GM23338 (cell line): ENCODE measurements around the gene MT4.

Source experiments
- CREB1 ChIP-seq: fragments of 250-450 bp; sonication (Bioruptor Pico); IDR thresholded peaks from 2 replicates; pipeline ENCODE4 v1.5.0; 2020; ENCODE audit warnings: low read depth, mild to moderate bottlenecking, moderate library complexity
- EZH2phosphoT487 ChIP-seq: fragments of 200-600 bp; sonication (generic); IDR thresholded peaks from one replicate; pipeline ENCODE4 v1.8.1; 2018; ENCODE audit warnings: antibody characterized with exemption; ENCODE audit not compliant: unreplicated experiment
- POLR2AphosphoS5 ChIP-seq: IDR thresholded peaks from 2 replicates; pipeline ENCODE4 v1.6.1; 2016; ENCODE audit warnings: antibody characterized with exemption, low read depth
- TF ChIP-seq, protein P1 (sequence below), 2 experiments: fragments of 200-600 bp in 1 of 2; sonication (generic) in 1 of 2; conservative IDR thresholded peaks; 2 replicates each; pipeline versions ENCODE4 v1.5.1 to v1.6.1; 2016 to 2017; ENCODE audit warnings: antibody characterized with exemption in 2 of 2, low read depth in 2 of 2, mild to moderate bottlenecking in 2 of 2, moderate library complexity in 1 of 2

DNA sequence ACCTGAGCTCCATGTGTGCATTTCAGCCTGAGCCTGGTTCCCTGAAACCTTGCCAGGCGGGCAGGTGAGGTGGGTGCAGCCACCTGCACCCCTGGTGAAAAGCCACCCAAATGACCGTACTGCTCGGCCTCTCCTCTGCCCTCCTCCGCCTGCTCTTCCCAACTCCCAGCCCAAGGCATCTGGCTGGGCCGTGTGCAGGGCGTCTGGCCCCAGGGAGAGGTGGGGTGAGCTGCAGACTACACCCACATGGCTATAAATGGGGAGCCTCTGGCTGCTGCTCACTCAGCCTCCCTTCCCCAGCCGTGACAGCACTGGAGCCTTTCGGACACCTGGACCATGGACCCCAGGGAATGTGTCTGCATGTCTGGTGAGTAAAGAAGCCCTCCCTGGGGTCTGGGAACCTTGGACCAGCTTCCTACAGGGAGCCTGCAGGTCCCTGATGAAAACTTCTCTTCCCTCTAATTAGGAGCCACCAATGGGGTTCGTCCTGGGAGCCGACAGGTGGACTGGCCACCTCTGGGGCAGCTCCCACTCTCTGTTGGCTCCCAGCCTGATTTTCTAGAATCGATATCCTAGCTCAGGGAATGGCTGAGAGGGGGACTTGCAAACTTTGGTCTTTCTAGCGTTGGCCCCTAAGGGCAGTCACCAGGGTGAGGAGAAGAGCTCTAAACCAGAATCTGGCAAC is at the start of gene MT4:
- TF ChIP-seq EZH2phosphoT487 (no peak), CREB1 (CRISPR knock-in tag) (no peak), POLR2AphosphoS5 (no peak)
- TF ChIP-seq, protein P1, sequence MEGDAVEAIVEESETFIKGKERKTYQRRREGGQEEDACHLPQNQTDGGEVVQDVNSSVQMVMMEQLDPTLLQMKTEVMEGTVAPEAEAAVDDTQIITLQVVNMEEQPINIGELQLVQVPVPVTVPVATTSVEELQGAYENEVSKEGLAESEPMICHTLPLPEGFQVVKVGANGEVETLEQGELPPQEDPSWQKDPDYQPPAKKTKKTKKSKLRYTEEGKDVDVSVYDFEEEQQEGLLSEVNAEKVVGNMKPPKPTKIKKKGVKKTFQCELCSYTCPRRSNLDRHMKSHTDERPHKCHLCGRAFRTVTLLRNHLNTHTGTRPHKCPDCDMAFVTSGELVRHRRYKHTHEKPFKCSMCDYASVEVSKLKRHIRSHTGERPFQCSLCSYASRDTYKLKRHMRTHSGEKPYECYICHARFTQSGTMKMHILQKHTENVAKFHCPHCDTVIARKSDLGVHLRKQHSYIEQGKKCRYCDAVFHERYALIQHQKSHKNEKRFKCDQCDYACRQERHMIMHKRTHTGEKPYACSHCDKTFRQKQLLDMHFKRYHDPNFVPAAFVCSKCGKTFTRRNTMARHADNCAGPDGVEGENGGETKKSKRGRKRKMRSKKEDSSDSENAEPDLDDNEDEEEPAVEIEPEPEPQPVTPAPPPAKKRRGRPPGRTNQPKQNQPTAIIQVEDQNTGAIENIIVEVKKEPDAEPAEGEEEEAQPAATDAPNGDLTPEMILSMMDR (conservative IDR thresholded peaks at IDR 0.05; ENCODE audit: low read depth in 2 of 2) = no peak
